ENCODE data around the gene SIX6.
A peak's percentile ranks its signal among the peaks of the same experiment; 100 is the strongest.

Gene SIX6

GRCh38 chr14:60509438-60510253, 700 bp downstream of the SIX6 start:
- Mint-ChIP-seq H3K4me1 (peaks cover 26% of the 10 kb centered on the region), H3K9me3 (no peaks in the 10 kb centered on the region), H3K27ac (no peak overlapping the region), H3K27me3 (peaks cover 55% of the 10 kb centered on the region), H3K4me3 (peak overlapping the region; percentile 44), H3K36me3 (no peaks in the 10 kb centered on the region)

GRCh38 chr14:60510254-60510950, 1.5 kb downstream of the SIX6 start:
- Mint-ChIP-seq H3K4me1 (peaks cover 27% of the 10 kb centered on the region), H3K27ac (no peak overlapping the region), H3K27me3 (peaks cover 54% of the 10 kb centered on the region), H3K4me3 (no peak overlapping the region), H3K9me3 (no peaks in the 10 kb centered on the region), H3K36me3 (no peaks in the 10 kb centered on the region)

- peak overlapping the region; percentile 68 for H3K4me3 Mint-ChIP-seq
- H3K27ac Mint-ChIP-seq = no peak overlapping the region
- H3K36me3 Mint-ChIP-seq = peaks cover under 1% of the 10 kb centered on the region
These were observed 2.1 kb downstream of the SIX6 start for GRCh38 chr14:60510951-60511599.

GRCh38 chr14:60512126-60512525, 3.2 kb downstream of the SIX6 start:
- no peak overlapping the region for H3K4me3 Mint-ChIP-seq
- H3K9me3 Mint-ChIP-seq = no peaks in the 10 kb centered on the region
- H3K27ac Mint-ChIP-seq = no peak overlapping the region
- H3K36me3 Mint-ChIP-seq = peaks cover 2% of the 10 kb centered on the region
- H3K4me1 Mint-ChIP-seq = peaks cover 33% of the 10 kb centered on the region
- H3K27me3 Mint-ChIP-seq = peaks cover 58% of the 10 kb centered on the region

More at GRCh38 chr14:60510951-60511599, 2.1 kb downstream of the SIX6 start:
- H3K4me1 Mint-ChIP-seq = peaks cover 29% of the 10 kb centered on the region
- peaks cover 51% of the 10 kb centered on the region for H3K27me3 Mint-ChIP-seq
- H3K9me3 Mint-ChIP-seq = no peaks in the 10 kb centered on the region

DNA sequence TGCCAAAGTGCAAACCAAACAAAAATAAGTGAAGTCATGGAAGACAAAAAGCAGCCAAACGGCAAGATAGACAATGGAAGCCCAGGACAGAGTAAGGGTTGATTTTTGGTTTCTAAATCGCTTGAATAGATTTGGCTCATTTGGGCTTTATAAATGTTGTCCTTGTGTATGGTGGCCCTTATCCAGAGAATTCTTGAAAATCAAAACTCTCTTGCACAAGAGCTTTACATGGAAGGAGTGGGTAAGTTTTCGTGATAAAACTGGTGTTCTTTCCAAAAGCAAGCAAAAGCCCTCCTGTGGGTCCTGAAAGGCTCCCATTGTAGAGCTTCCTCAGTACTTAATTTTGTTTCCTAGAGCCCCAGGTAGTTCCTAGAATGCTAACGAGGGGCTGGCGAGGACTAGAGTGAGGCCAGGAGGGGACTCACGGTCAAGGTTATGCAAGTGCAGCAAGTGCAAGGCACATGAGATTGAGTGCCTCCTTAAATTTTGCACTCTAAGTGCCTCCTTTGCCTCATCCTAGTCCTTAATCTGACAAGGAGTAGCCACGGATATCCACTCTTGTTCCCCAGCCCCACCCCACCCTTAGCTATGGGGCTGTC, 4.1 kb downstream of the SIX6 start:
- no peak overlapping the region for H3K27ac Mint-ChIP-seq
- no peak overlapping the region for H3K4me3 Mint-ChIP-seq
- H3K27me3 Mint-ChIP-seq = peaks cover 56% of the 10 kb centered on the region
- H3K9me3 Mint-ChIP-seq = no peaks in the 10 kb centered on the region
- H3K4me1 Mint-ChIP-seq = peaks cover 27% of the 10 kb centered on the region
- peaks cover 2% of the 10 kb centered on the region for H3K36me3 Mint-ChIP-seq

DNA sequence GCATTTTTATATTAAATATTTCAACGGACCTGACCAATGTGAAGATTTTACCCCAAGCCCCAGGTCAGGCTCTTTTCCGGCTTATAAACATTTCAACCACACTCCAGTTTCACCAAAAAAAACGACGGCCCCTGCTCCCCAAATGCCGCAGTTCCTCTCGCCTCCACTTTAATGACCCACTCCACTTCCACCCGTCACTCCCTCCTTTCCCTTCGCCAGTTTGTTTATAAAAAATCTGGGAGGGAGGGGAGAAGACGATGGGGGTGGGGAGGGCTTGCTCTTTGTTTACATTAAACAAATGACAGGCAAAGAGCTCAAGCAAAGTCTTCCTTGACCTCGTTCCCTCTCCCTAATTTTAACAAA, 5.4 kb downstream of the SIX6 start:
- no peaks in the 10 kb centered on the region for H3K9me3 Mint-ChIP-seq
- H3K4me3 Mint-ChIP-seq = peak overlapping the region; percentile 58
- peaks cover 54% of the 10 kb centered on the region for H3K27me3 Mint-ChIP-seq
- H3K27ac Mint-ChIP-seq = no peak overlapping the region
- peaks cover 2% of the 10 kb centered on the region for H3K36me3 Mint-ChIP-seq
- H3K4me1 Mint-ChIP-seq = peaks cover 26% of the 10 kb centered on the region

DNA sequence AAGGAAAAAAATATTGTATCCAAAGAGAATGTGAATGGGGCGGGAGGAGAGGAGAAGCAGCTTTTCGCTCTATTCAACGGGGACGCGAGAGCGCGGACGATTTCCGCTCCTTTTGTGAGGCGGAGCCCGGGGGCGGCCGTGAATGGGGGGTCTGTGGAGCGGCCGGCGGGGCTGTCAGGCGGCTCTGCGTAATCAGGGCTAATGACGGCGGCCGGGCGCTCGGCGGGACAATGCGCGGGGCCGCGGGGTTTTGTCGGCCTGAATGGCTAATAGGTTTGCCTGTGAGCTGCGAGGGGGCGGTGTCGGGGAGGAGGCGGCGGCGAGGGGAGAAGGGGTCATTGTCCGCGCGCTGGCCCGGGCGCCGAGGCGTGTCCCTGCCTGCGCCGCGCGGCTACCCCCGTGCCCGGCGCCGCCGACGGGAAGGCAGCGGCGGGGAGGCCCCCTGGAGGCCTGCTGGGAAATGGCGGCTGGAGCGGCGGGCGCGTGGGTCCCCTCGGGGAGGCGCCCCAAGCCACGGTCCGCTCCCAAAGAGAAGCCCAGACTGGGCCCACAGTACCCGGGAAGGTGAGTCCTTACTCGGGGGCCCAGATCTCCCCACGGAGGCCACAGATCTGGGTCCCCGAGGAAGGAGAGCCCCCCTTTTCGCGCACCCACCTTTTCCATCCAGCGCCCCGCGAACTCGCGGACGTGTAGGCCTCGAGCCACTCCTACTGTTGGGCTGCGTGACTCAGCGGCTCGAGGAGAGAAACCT, 6.0 kb downstream of the SIX6 start:
- Mint-ChIP-seq H3K36me3 (peaks cover 2% of the 10 kb centered on the region), H3K9me3 (no peaks in the 10 kb centered on the region), H3K27me3 (peaks cover 50% of the 10 kb centered on the region), H3K27ac (no peak overlapping the region), H3K4me1 (peaks cover 23% of the 10 kb centered on the region), H3K4me3 (peak overlapping the region; percentile 58)

DNA sequence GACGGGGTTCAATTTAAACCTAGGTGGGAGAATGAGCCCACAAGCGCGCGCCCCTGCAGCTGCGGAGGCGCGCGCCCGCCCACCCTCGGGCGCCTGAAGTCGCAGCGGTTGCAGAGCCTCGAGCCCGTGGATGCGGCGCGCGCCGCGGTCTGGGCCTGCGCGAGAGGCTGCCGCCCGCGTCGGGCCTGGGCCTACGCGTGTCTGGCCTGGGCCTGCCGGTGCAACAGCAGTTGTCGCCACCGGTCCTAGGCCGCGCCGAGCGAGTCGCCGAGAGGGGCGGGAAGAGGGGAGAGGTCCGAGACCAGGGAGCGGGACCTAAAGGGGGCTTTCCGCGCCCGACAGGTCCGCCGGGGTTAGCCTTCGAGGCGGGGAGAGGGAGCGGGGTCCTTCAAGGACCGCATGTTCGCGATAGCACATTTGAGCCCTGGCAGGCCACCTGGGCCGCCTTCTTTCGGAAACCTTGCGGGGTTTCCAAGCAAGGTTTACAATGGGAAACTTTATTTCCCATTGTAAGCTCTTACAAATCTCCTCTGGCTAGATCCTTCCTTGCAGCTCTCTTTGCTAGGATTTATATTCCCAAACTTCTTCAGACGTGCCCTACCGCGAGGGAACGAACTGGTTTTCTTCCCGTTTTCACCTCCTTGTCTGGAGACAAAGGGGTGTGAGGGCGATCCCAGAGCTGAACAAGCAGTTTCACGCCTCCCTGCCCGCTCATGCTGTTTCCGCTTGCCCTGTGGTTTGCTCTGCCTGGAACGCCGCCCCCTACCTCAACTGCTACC, 6.8 kb downstream of the SIX6 start:
- Mint-ChIP-seq H3K27ac (no peak overlapping the region), H3K27me3 (peaks cover 53% of the 10 kb centered on the region), H3K36me3 (peaks cover 2% of the 10 kb centered on the region), H3K4me1 (peaks cover 19% of the 10 kb centered on the region), H3K9me3 (no peaks in the 10 kb centered on the region), H3K4me3 (peak overlapping the region; percentile 40)

GRCh38 chr14:60532442-60532841, 23.5 kb downstream of the SIX6 start:
- H3K9me3 Mint-ChIP-seq = no peaks in the 10 kb centered on the region
- peaks cover 23% of the 10 kb centered on the region for H3K27me3 Mint-ChIP-seq
- no peak overlapping the region for H3K27ac Mint-ChIP-seq
- no peak overlapping the region for H3K4me3 Mint-ChIP-seq
- H3K36me3 Mint-ChIP-seq = no peaks in the 10 kb centered on the region
- no peaks in the 10 kb centered on the region for H3K4me1 Mint-ChIP-seq

DNA sequence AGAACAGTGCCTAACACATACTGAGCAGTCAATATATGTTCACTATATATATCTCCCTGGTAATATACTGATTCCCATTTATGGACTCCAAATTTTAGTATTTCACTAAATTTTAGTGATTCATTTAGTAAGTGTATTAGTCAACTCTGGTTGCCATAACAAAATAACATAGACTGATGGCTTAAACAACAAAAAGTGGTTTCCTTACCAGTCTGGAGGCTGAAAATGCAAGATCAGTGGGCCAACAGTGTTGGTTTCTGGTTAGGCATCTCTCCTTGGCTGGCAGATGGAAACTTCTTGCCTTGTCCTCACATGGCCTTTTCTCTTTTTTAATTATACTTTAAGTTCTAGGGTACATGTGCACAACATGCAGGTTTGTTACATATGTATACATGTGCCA, 28.7 kb downstream of the SIX6 start:
- H3K36me3 Mint-ChIP-seq = no peaks in the 10 kb centered on the region
- no peaks in the 10 kb centered on the region for H3K4me1 Mint-ChIP-seq
- no peak overlapping the region for H3K4me3 Mint-ChIP-seq
- no peak overlapping the region for H3K27ac Mint-ChIP-seq
- peaks cover 20% of the 10 kb centered on the region for H3K27me3 Mint-ChIP-seq
- peaks cover 13% of the 10 kb centered on the region for H3K9me3 Mint-ChIP-seq

- no peaks in the 10 kb centered on the region for H3K4me1 Mint-ChIP-seq
- peaks cover 17% of the 10 kb centered on the region for H3K9me3 Mint-ChIP-seq
- H3K27ac Mint-ChIP-seq = no peak overlapping the region
- H3K27me3 Mint-ChIP-seq = peaks cover 28% of the 10 kb centered on the region
- H3K36me3 Mint-ChIP-seq = peaks cover 1% of the 10 kb centered on the region
- H3K4me3 Mint-ChIP-seq = no peak overlapping the region
These were observed 35.7 kb downstream of the SIX6 start for GRCh38 chr14:60544659-60545058.

GRCh38 chr14:60553808-60554207, 44.9 kb downstream of the SIX6 start:
- H3K9me3 Mint-ChIP-seq = no peaks in the 10 kb centered on the region
- no peaks in the 10 kb centered on the region for H3K4me1 Mint-ChIP-seq
- no peak overlapping the region for H3K27ac Mint-ChIP-seq
- no peak overlapping the region for H3K4me3 Mint-ChIP-seq
- H3K27me3 Mint-ChIP-seq = peaks cover 16% of the 10 kb centered on the region
- H3K36me3 Mint-ChIP-seq = no peaks in the 10 kb centered on the region

- Mint-ChIP-seq H3K27me3 (no peaks in the 10 kb centered on the region), H3K4me3 (no peak overlapping the region), H3K4me1 (no peaks in the 10 kb centered on the region), H3K36me3 (no peaks in the 10 kb centered on the region), H3K27ac (no peak overlapping the region), H3K9me3 (no peaks in the 10 kb centered on the region)
These were observed 53.1 kb downstream of the SIX6 start for GRCh38 chr14:60561845-60562746.
